ENCODE data around the gene VEPH1. TPM values are rescaled to one million over a fixed set of nuclear protein-coding genes. Genes with fewer than 3 reads are reported as not detected.

VEPH1 gene
- 2.6 TPM for total RNA-seq
- polyA plus RNA-seq = not detected

GRCh38 chr3:157502916-157503595 is at the start of gene VEPH1:
TSS of gene VEPH1 (minus strand) at chr3:157503416. CDS start at chr3:157495349, 8,067 bp downstream.
- ATAC-seq (ENCODE audit: low read depth in 2 of 2) (no peak), DNase-seq (no peak)
- peaks cover 12% of the 10 kb centered on the region for H3K27me3 ChIP-seq (ENCODE audit: control insufficient read depth, insufficient read depth, low read length)
- Mint-ChIP-seq H3K4me3 (peak within 1 kb of the TSS in 1 of 4 donors; percentile 85), H3K27me3 (peaks cover 18% of the 10 kb centered on the region), H3K4me1 (no peaks in the 10 kb centered on the region), H3K27ac (no peak within 1 kb of the TSS), H3K9me3 (peaks cover 0 to 5% (median 0%) of the 10 kb centered on the region in 7 donors), H3K36me3 (no peaks in the 10 kb centered on the region)
- H3K4me1 ChIP-seq (ENCODE audit: control insufficient read depth, insufficient read depth, low read length, poor library complexity, severe bottlenecking) = no peaks in the 10 kb centered on the region
- H3K4me3 ChIP-seq (ENCODE audit: low read depth, low read length) = no peak within 1 kb of the TSS
- H3K27ac ChIP-seq (ENCODE audit: insufficient read depth, low read length, poor library complexity, severe bottlenecking) = no peak within 1 kb of the TSS
- no peaks in the 10 kb centered on the region for H3K36me3 ChIP-seq (ENCODE audit: control insufficient read depth, insufficient read depth, low read length)
- no peaks in the 10 kb centered on the region for H3K9me3 ChIP-seq (ENCODE audit: control insufficient read depth in 2 of 2, low read length in 2 of 2)

- ATAC-seq (ENCODE audit: low read depth in 2 of 2) (no peak), DNase-seq (no peak)
- Mint-ChIP-seq H3K4me3 (no peak overlapping the region), H3K36me3 (no peaks in the 10 kb centered on the region), H3K4me1 (no peaks in the 10 kb centered on the region), H3K27ac (no peak overlapping the region), H3K27me3 (no peaks in the 10 kb centered on the region), H3K9me3 (peaks cover 0 to 10% (median 3%) of the 10 kb centered on the region in 7 donors)
- no peaks in the 10 kb centered on the region for H3K27me3 ChIP-seq (ENCODE audit: control insufficient read depth, insufficient read depth, low read length)
- no peaks in the 10 kb centered on the region for H3K36me3 ChIP-seq (ENCODE audit: control insufficient read depth, insufficient read depth, low read length)
- H3K4me1 ChIP-seq (ENCODE audit: control insufficient read depth, insufficient read depth, low read length, poor library complexity, severe bottlenecking) = no peaks in the 10 kb centered on the region
- no peak overlapping the region for H3K27ac ChIP-seq (ENCODE audit: insufficient read depth, low read length, poor library complexity, severe bottlenecking)
- H3K4me3 ChIP-seq (ENCODE audit: low read depth, low read length) = no peak overlapping the region
- peaks cover 0 to 6% of the 10 kb centered on the region in 2 experiments for H3K9me3 ChIP-seq (ENCODE audit: control insufficient read depth in 2 of 2, low read length in 2 of 2)
Observed at GRCh38 chr3:157551961-157552360, 48.7 kb upstream of the VEPH1 start.

- Mint-ChIP-seq H3K9me3 (peaks cover 0 to 10% (median 4%) of the 10 kb centered on the region in 7 donors), H3K4me3 (no peak overlapping the region), H3K4me1 (no peaks in the 10 kb centered on the region), H3K27me3 (peaks cover 6% of the 10 kb centered on the region), H3K36me3 (no peaks in the 10 kb centered on the region), H3K27ac (no peak overlapping the region)
- Histone ChIP-seq H3K27ac (ENCODE audit: insufficient read depth, low read length, poor library complexity, severe bottlenecking) (no peak overlapping the region), H3K9me3 (ENCODE audit: control insufficient read depth in 2 of 2, low read length in 2 of 2) (peaks cover 0 to 6% of the 10 kb centered on the region in 2 experiments), H3K4me3 (ENCODE audit: low read depth, low read length) (no peak overlapping the region), H3K4me1 (ENCODE audit: control insufficient read depth, insufficient read depth, low read length, poor library complexity, severe bottlenecking) (no peaks in the 10 kb centered on the region), H3K27me3 (ENCODE audit: control insufficient read depth, insufficient read depth, low read length) (peaks cover 3% of the 10 kb centered on the region), H3K36me3 (ENCODE audit: control insufficient read depth, insufficient read depth, low read length) (no peaks in the 10 kb centered on the region)
- ATAC-seq (ENCODE audit: low read depth in 2 of 2) (no peak), DNase-seq (no peak)
Observed at GRCh38 chr3:157549498-157549897, 46.3 kb upstream of the VEPH1 start.

- no peaks in the 10 kb centered on the region for H3K36me3 Mint-ChIP-seq
- no peak for ATAC-seq (ENCODE audit: low read depth in 2 of 2)
- H3K4me1 Mint-ChIP-seq = no peaks in the 10 kb centered on the region
- Histone ChIP-seq H3K4me1 (ENCODE audit: control insufficient read depth, insufficient read depth, low read length, poor library complexity, severe bottlenecking) (no peaks in the 10 kb centered on the region), H3K27ac (ENCODE audit: insufficient read depth, low read length, poor library complexity, severe bottlenecking) (no peak overlapping the region), H3K4me3 (ENCODE audit: low read depth, low read length) (no peak overlapping the region), H3K36me3 (ENCODE audit: control insufficient read depth, insufficient read depth, low read length) (no peaks in the 10 kb centered on the region), H3K9me3 (ENCODE audit: control insufficient read depth in 2 of 2, low read length in 2 of 2) (peaks cover 0 to 2% of the 10 kb centered on the region in 2 experiments), H3K27me3 (ENCODE audit: control insufficient read depth, insufficient read depth, low read length) (peaks cover 3% of the 10 kb centered on the region)
- H3K27ac Mint-ChIP-seq = no peak overlapping the region
- peaks cover 0 to 13% (median 2%) of the 10 kb centered on the region in 7 donors for H3K9me3 Mint-ChIP-seq
- no peak overlapping the region for H3K4me3 Mint-ChIP-seq
- peaks cover 17% of the 10 kb centered on the region for H3K27me3 Mint-ChIP-seq
- DNase-seq = no peak
Observed at GRCh38 chr3:157544501-157545130, 41.4 kb upstream of the VEPH1 start.

- H3K27me3 Mint-ChIP-seq = peaks cover 17% of the 10 kb centered on the region
Observed at GRCh38 chr3:157543501-157544035, 40.4 kb upstream of the VEPH1 start.

GRCh38 chr3:157542711-157543500 is 39.7 kb upstream of the VEPH1 start:
- Mint-ChIP-seq H3K27ac (no peak overlapping the region), H3K9me3 (peaks cover 0 to 11% (median 0%) of the 10 kb centered on the region in 7 donors), H3K4me1 (no peaks in the 10 kb centered on the region), H3K36me3 (no peaks in the 10 kb centered on the region), H3K4me3 (no peak overlapping the region), H3K27me3 (peaks cover 17% of the 10 kb centered on the region)
- Histone ChIP-seq H3K9me3 (ENCODE audit: control insufficient read depth in 2 of 2, low read length in 2 of 2) (no peaks in the 10 kb centered on the region), H3K4me3 (ENCODE audit: low read depth, low read length) (no peak overlapping the region), H3K36me3 (ENCODE audit: control insufficient read depth, insufficient read depth, low read length) (no peaks in the 10 kb centered on the region), H3K4me1 (ENCODE audit: control insufficient read depth, insufficient read depth, low read length, poor library complexity, severe bottlenecking) (no peaks in the 10 kb centered on the region), H3K27ac (ENCODE audit: insufficient read depth, low read length, poor library complexity, severe bottlenecking) (no peak overlapping the region), H3K27me3 (ENCODE audit: control insufficient read depth, insufficient read depth, low read length) (peaks cover 3% of the 10 kb centered on the region)
- DNase-seq (no peak), ATAC-seq (ENCODE audit: low read depth in 2 of 2) (no peak)

More at GRCh38 chr3:157543501-157544035, 40.4 kb upstream of the VEPH1 start:
- ATAC-seq (ENCODE audit: low read depth in 2 of 2) (no peak), DNase-seq (no peak)
- Mint-ChIP-seq H3K36me3 (no peaks in the 10 kb centered on the region), H3K4me3 (no peak overlapping the region), H3K4me1 (no peaks in the 10 kb centered on the region), H3K27ac (no peak overlapping the region), H3K9me3 (peaks cover 0 to 11% (median 0%) of the 10 kb centered on the region in 7 donors)
- Histone ChIP-seq H3K36me3 (ENCODE audit: control insufficient read depth, insufficient read depth, low read length) (no peaks in the 10 kb centered on the region), H3K27me3 (ENCODE audit: control insufficient read depth, insufficient read depth, low read length) (peaks cover 3% of the 10 kb centered on the region), H3K4me1 (ENCODE audit: control insufficient read depth, insufficient read depth, low read length, poor library complexity, severe bottlenecking) (no peaks in the 10 kb centered on the region), H3K4me3 (ENCODE audit: low read depth, low read length) (no peak overlapping the region), H3K27ac (ENCODE audit: insufficient read depth, low read length, poor library complexity, severe bottlenecking) (no peak overlapping the region), H3K9me3 (ENCODE audit: control insufficient read depth in 2 of 2, low read length in 2 of 2) (no peaks in the 10 kb centered on the region)

- DNase-seq (no peak), ATAC-seq (ENCODE audit: low read depth in 2 of 2) (no peak)
- H3K27ac Mint-ChIP-seq = no peak overlapping the region
- H3K9me3 Mint-ChIP-seq = peaks cover 0 to 11% (median 0%) of the 10 kb centered on the region in 7 donors
- H3K4me3 ChIP-seq (ENCODE audit: low read depth, low read length) = no peak overlapping the region
- H3K36me3 Mint-ChIP-seq = no peaks in the 10 kb centered on the region
- H3K36me3 ChIP-seq (ENCODE audit: control insufficient read depth, insufficient read depth, low read length) = no peaks in the 10 kb centered on the region
- H3K27me3 Mint-ChIP-seq = peaks cover 17% of the 10 kb centered on the region
- no peaks in the 10 kb centered on the region for H3K4me1 ChIP-seq (ENCODE audit: control insufficient read depth, insufficient read depth, low read length, poor library complexity, severe bottlenecking)
- no peak overlapping the region for H3K27ac ChIP-seq (ENCODE audit: insufficient read depth, low read length, poor library complexity, severe bottlenecking)
- H3K9me3 ChIP-seq (ENCODE audit: control insufficient read depth in 2 of 2, low read length in 2 of 2) = no peaks in the 10 kb centered on the region
- H3K4me3 Mint-ChIP-seq = no peak overlapping the region
- peaks cover 3% of the 10 kb centered on the region for H3K27me3 ChIP-seq (ENCODE audit: control insufficient read depth, insufficient read depth, low read length)
- H3K4me1 Mint-ChIP-seq = no peaks in the 10 kb centered on the region
Observed at GRCh38 chr3:157541506-157542236, 38.5 kb upstream of the VEPH1 start.
